Measurements from ENCODE around the gene ABCB1. TPM values are rescaled to one million over a fixed set of nuclear protein-coding genes. Genes with fewer than 3 reads are reported as not detected.

ABCB1 gene
- total RNA-seq, 6 donors from 2014 or later: 2.2 to 14.1 (median 4.1) TPM

DNA sequence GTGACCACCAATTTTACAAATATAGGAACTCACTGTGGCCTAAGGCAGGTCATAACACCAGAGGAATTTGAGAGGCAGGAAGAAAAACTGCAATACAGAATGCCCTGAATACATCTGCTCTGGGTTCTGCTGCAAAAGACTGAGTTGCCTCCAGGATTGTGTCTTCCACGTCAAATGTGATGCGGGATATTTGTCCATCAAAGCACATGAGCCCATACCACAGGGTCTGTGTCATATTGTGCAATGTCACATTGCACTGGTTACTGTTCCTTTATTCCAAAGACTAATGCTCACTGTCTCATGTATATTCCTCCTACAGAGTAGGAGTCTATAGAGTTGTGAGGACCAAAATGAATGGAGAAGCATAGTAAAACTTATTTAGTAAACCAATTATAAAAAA is 66.6 kb downstream of the ABCB1 start:
- no peak overlapping the region for H3K27ac ChIP-seq
- H3K4me3 ChIP-seq: no peak overlapping the region
- TF ChIP-seq POLR2A (IDR thresholded peaks at IDR 0.05): no peak
- TF ChIP-seq POLR2AphosphoS5 (IDR thresholded peaks at IDR 0.05): no peak
- DNase-seq (no peak), ATAC-seq (ENCODE audit: low FRiP score in 2 of 2) (no peak)
- H3K9me3 ChIP-seq: no peaks in the 10 kb centered on the region
- H3K36me3 ChIP-seq: no peaks in the 10 kb centered on the region
- H3K4me1 ChIP-seq: no peaks in the 10 kb centered on the region
- H3K27me3 ChIP-seq: no peaks in the 10 kb centered on the region
- 77 to 97% methylated on average over 2 of the region's 2 CpGs for WGBS, 2 donors

DNA sequence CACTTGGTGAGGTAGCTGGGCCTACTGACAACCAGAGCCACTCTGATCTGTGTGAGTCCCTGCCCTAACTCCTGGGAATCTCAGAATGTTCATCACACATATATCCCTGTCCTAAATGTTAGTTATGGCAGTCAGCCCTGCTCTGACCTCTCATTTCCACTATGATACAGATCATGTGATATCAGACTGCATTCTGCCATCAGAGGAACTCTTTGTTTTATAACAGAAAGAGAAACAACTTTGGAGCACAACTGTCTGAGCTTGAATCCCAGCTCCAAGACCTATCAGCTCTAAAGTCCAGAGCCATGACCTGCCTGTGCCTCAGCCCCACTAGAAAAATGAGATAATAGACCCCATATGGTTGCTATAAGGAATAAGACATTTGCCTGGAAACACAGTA is 70.6 kb downstream of the ABCB1 start:
- ATAC-seq (ENCODE audit: low FRiP score in 2 of 2): no peak
- no peaks in the 10 kb centered on the region for H3K36me3 ChIP-seq
- no peaks in the 10 kb centered on the region for H3K4me1 ChIP-seq
- H3K27me3 ChIP-seq: no peaks in the 10 kb centered on the region
- H3K4me3 ChIP-seq: no peak overlapping the region
- DNase-seq: no peak
- TF ChIP-seq POLR2AphosphoS5 (IDR thresholded peaks at IDR 0.05): no peak
- TF ChIP-seq, protein P1, sequence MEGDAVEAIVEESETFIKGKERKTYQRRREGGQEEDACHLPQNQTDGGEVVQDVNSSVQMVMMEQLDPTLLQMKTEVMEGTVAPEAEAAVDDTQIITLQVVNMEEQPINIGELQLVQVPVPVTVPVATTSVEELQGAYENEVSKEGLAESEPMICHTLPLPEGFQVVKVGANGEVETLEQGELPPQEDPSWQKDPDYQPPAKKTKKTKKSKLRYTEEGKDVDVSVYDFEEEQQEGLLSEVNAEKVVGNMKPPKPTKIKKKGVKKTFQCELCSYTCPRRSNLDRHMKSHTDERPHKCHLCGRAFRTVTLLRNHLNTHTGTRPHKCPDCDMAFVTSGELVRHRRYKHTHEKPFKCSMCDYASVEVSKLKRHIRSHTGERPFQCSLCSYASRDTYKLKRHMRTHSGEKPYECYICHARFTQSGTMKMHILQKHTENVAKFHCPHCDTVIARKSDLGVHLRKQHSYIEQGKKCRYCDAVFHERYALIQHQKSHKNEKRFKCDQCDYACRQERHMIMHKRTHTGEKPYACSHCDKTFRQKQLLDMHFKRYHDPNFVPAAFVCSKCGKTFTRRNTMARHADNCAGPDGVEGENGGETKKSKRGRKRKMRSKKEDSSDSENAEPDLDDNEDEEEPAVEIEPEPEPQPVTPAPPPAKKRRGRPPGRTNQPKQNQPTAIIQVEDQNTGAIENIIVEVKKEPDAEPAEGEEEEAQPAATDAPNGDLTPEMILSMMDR (IDR thresholded peaks at IDR 0.05): no peak
- H3K9me3 ChIP-seq: no peaks in the 10 kb centered on the region
- no peak overlapping the region for H3K27ac ChIP-seq

DNA sequence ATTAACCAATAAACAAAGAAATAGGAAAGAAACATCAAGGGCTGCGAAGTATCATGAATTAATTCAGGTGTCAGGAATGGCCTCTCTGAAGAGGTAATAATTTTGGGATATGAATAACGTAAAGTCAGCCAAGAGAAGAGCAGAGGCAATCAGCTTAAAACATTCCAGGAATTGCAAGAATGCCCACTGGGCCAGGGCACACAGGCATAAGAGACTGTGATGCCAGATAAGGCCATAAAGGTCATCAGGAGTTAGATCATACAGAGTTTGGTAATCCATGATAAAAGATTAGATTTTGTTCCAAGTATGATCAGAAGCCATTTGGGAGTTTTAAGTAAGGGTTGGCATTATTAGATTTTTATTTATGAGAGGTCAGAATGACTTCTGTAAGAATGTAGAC is 72.0 kb downstream of the ABCB1 start:
- Histone ChIP-seq H3K4me3 (no peak overlapping the region), H3K27me3 (no peaks in the 10 kb centered on the region), H3K9me3 (no peaks in the 10 kb centered on the region), H3K27ac (no peak overlapping the region), H3K36me3 (no peaks in the 10 kb centered on the region), H3K4me1 (no peaks in the 10 kb centered on the region)
- DNase-seq: no peak
- TF ChIP-seq, protein P1 (IDR thresholded peaks at IDR 0.05): no peak
- TF ChIP-seq EP300 (IDR thresholded peaks at IDR 0.05): no peak
- no peak for TF ChIP-seq POLR2AphosphoS5 (IDR thresholded peaks at IDR 0.05)
- TF ChIP-seq POLR2A (IDR thresholded peaks at IDR 0.05): no peak
- ATAC-seq (ENCODE audit: low FRiP score in 2 of 2): no peak
- 75 to 77% methylated on average over 2 of the region's 2 CpGs for WGBS, 2 donors

DNA sequence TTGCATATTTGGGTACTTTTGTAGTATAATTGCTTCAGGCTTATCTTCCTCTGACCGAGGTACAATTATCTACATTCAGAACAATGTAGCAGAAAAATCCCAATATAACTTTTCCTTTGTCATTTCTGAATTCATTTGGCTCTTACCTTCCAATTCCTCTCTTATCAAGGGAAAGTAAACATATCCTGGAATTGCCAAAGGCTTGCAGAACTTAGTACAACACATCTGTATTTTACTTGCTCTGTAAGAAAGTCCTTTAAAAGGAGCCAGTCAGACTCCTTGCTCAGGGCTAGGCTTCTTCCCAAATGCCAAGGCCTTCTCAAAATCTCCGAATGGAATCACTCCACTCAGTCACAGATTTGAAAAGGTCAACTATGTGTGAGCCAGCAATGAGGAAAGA is 81.9 kb downstream of the ABCB1 start:
- ATAC-seq (ENCODE audit: low FRiP score in 2 of 2) (no peak), DNase-seq (no peak)
- no peaks in the 10 kb centered on the region for H3K27me3 ChIP-seq
- H3K9me3 ChIP-seq: no peaks in the 10 kb centered on the region
- WGBS, 2 donors: 66 to 71% methylated on average over 2 of the region's 2 CpGs
- TF ChIP-seq POLR2AphosphoS5 (IDR thresholded peaks at IDR 0.05) (no peak), POLR2A (IDR thresholded peaks at IDR 0.05) (no peak), EP300 (IDR thresholded peaks at IDR 0.05) (no peak)
- TF ChIP-seq, protein P1 (IDR thresholded peaks at IDR 0.05): no peak
- no peak overlapping the region for H3K27ac ChIP-seq
- no peaks in the 10 kb centered on the region for H3K4me1 ChIP-seq
- no peaks in the 10 kb centered on the region for H3K36me3 ChIP-seq
- H3K4me3 ChIP-seq: no peak overlapping the region

DNA sequence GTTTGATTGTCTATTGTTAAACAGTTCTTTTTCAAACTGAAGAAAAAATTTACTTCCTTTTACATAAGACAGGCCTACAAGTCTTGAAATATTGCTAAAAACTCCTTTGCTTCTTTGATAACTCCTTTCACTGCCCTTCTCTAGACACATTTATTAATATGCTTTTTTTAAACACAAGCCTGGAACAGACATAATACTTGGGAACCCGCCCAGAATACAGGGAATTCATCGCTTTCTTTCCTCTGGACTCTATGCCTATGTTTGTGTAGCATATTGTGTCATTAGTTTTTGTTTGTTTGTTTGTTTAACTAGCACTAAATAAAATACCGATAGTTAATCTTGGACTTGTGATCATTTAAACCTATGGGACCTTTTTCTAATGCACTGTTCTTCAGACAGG is 82.8 kb downstream of the ABCB1 start:
- Histone ChIP-seq H3K36me3 (no peaks in the 10 kb centered on the region), H3K9me3 (no peaks in the 10 kb centered on the region), H3K4me3 (no peak overlapping the region), H3K4me1 (no peaks in the 10 kb centered on the region), H3K27me3 (no peaks in the 10 kb centered on the region), H3K27ac (no peak overlapping the region)
- WGBS, 2 donors: 81 to 86% methylated on average over 3 of the region's 3 CpGs
- TF ChIP-seq POLR2A (IDR thresholded peaks at IDR 0.05): no peak
- no peak for TF ChIP-seq POLR2AphosphoS5 (IDR thresholded peaks at IDR 0.05)
- TF ChIP-seq, protein P1 (IDR thresholded peaks at IDR 0.05): no peak
- TF ChIP-seq EP300 (IDR thresholded peaks at IDR 0.05): no peak
- no peak for DNase-seq
- ATAC-seq (ENCODE audit: low FRiP score in 2 of 2): no peak
